ENCODE results near the gene ZNF541. TPM values are rescaled to one million over a fixed set of nuclear protein-coding genes. Genes with fewer than 3 reads are reported as not detected.

ZNF541 gene
- total RNA-seq, 1 experiment from 2014 or later = not detected

GRCh38 chr19:47618771-47619170, 45.8 kb upstream of the ZNF541 start:
- no peak for DNase-seq
- H3K27me3 ChIP-seq (ENCODE audit: insufficient read depth, low read depth) = no peaks in the 10 kb centered on the region
- H3K4me1 ChIP-seq (replicated peaks; ENCODE audit: insufficient read depth) = no peaks in the 10 kb centered on the region
- no peaks in the 10 kb centered on the region for H3K9me2 ChIP-seq (ENCODE audit: insufficient read depth)
- H3K79me2 ChIP-seq (ENCODE audit: low read depth) = peaks cover 72% of the 10 kb centered on the region
- POLR2A ChIA-PET (ENCODE audit: unreplicated experiment) = no interaction called here
- H3F3A ChIP-seq (ENCODE audit: insufficient read depth, low read depth) = 0 out of 2 replicates have a peak, but pooled peaks cover under 1% of the 10 kb centered on the region
- H3K4me2 ChIP-seq = no peak overlapping the region
- peaks cover 68% of the 10 kb centered on the region for H4K20me1 ChIP-seq (ENCODE audit: insufficient read depth)
- no peak overlapping the region for H3K4me3 ChIP-seq
- intact Hi-C loops (cut with micrococcal nuclease; ENCODE audit: unreplicated experiment) = no loop called here
- no peak overlapping the region for H3K27ac ChIP-seq
- TF ChIP-seq CTCF (conservative IDR thresholded peaks at IDR 0.05) = no peak
- TF ChIP-seq EZH2 (IDR thresholded peaks at IDR 0.05; ENCODE audit: low read depth) = no peak
- no peak overlapping the region for H2AFZ ChIP-seq
- H3K36me3 ChIP-seq (ENCODE audit: low read depth) = no peaks in the 10 kb centered on the region; the same call in 1 of the 2 replicates
- CTCF ChIA-PET = no interaction called here
- H3K9me3 ChIP-seq (ENCODE audit: insufficient read depth, low read depth) = no peaks in the 10 kb centered on the region
- BruUV-seq (replicated peaks) = no TSS peak

GRCh38 chr19:47615714-47616113, 42.8 kb upstream of the ZNF541 start:
- intact Hi-C loops (cut with micrococcal nuclease; ENCODE audit: unreplicated experiment) = no loop called here
- Histone ChIP-seq H3F3A (ENCODE audit: insufficient read depth, low read depth) (peaks cover 13% of the 10 kb centered on the region; the same call in 1 of the 2 replicates), H3K9me3 (ENCODE audit: insufficient read depth, low read depth) (no peaks in the 10 kb centered on the region), H3K27ac (no peak overlapping the region), H3K36me3 (ENCODE audit: low read depth) (no peaks in the 10 kb centered on the region; the same call in 1 of the 2 replicates), H3K79me2 (ENCODE audit: low read depth) (peaks cover 87% of the 10 kb centered on the region), H3K4me1 (replicated peaks; ENCODE audit: insufficient read depth) (peaks cover 7% of the 10 kb centered on the region; the same call in 1 of the 2 replicates), H2AFZ (no peak overlapping the region), H3K4me2 (no peak overlapping the region), H4K20me1 (ENCODE audit: insufficient read depth) (peaks cover 75% of the 10 kb centered on the region), H3K27me3 (ENCODE audit: insufficient read depth, low read depth) (no peaks in the 10 kb centered on the region), H3K9me2 (ENCODE audit: insufficient read depth) (no peaks in the 10 kb centered on the region), H3K4me3 (no peak overlapping the region)
- peak in 1 of 2 experiments; percentile 12 for DNase-seq
- CTCF ChIA-PET = no interaction called here
- BruUV-seq (replicated peaks) = no TSS peak
- TF ChIP-seq CTCF (conservative IDR thresholded peaks at IDR 0.05) = no peak
- TF ChIP-seq EZH2 (IDR thresholded peaks at IDR 0.05; ENCODE audit: low read depth) = no peak
- POLR2A ChIA-PET (ENCODE audit: unreplicated experiment) = no interaction called here

- DNase-seq = peak in 1 of 2 experiments; percentile 29
- Histone ChIP-seq H3K79me2 (ENCODE audit: low read depth) (peaks cover 87% of the 10 kb centered on the region), H3K4me3 (no peak overlapping the region), H3K4me1 (replicated peaks; ENCODE audit: insufficient read depth) (peaks cover 11% of the 10 kb centered on the region; the same call in 1 of the 2 replicates), H2AFZ (no peak overlapping the region), H3F3A (ENCODE audit: insufficient read depth, low read depth) (peaks cover 13% of the 10 kb centered on the region; the same call in 1 of the 2 replicates), H4K20me1 (ENCODE audit: insufficient read depth) (peaks cover 73% of the 10 kb centered on the region), H3K27ac (no peak overlapping the region), H3K4me2 (no peak overlapping the region), H3K9me3 (ENCODE audit: insufficient read depth, low read depth) (no peaks in the 10 kb centered on the region), H3K9me2 (ENCODE audit: insufficient read depth) (no peaks in the 10 kb centered on the region), H3K27me3 (ENCODE audit: insufficient read depth, low read depth) (no peaks in the 10 kb centered on the region), H3K36me3 (ENCODE audit: low read depth) (no peaks in the 10 kb centered on the region; the same call in 1 of the 2 replicates)
- intact Hi-C loops (cut with micrococcal nuclease; ENCODE audit: unreplicated experiment) = no loop called here
- CTCF ChIA-PET = no interaction called here
- TF ChIP-seq EZH2 (IDR thresholded peaks at IDR 0.05; ENCODE audit: low read depth) (no peak), CTCF (conservative IDR thresholded peaks at IDR 0.05) (no peak)
- BruUV-seq (replicated peaks) = no TSS peak
- POLR2A ChIA-PET (ENCODE audit: unreplicated experiment) = no interaction called here
These were observed 42.3 kb upstream of the ZNF541 start for GRCh38 chr19:47615230-47615629.
